Glutamatergic neuron (in vitro differentiated cells): ENCODE results near the gene CLEC2L. TPM values are rescaled to one million over a fixed set of nuclear protein-coding genes. Genes with fewer than 3 reads are reported as not detected.
"Not testable (repeated sequence)": the region's sequence is repeated elsewhere in the genome, so short reads cannot be mapped to it uniquely, and the experiment has no call there.

Experiments used
- DNase-seq: peaks from one replicate; pipeline ENCODE4 v3.0.0; 2022
- H3K27ac Mint-ChIP-seq: one replicate; pipeline ENCODE4 v1.8.0; 2020; ENCODE audit warnings: mild to moderate bottlenecking, mixed read lengths, inconsistent platforms; ENCODE audit not compliant: unreplicated experiment
- H3K27me3 Mint-ChIP-seq: one replicate; pipeline ENCODE4 v1.8.0; 2020; ENCODE audit warnings: mild to moderate bottlenecking, moderate library complexity, mixed read lengths, inconsistent platforms; ENCODE audit not compliant: unreplicated experiment
- H3K36me3 Mint-ChIP-seq: one replicate; pipeline ENCODE4 v1.8.0; 2020; ENCODE audit warnings: mild to moderate bottlenecking, mixed read lengths, inconsistent platforms; ENCODE audit not compliant: unreplicated experiment
- H3K4me1 Mint-ChIP-seq: one replicate; pipeline ENCODE4 v1.8.0; 2020; ENCODE audit warnings: mild to moderate bottlenecking, low read depth, mixed read lengths, inconsistent platforms; ENCODE audit not compliant: unreplicated experiment
- H3K4me3 Mint-ChIP-seq: one replicate; pipeline ENCODE4 v1.8.0; 2020; ENCODE audit warnings: mild to moderate bottlenecking, mixed read lengths, inconsistent platforms; ENCODE audit not compliant: unreplicated experiment
- H3K9me3 Mint-ChIP-seq: one replicate; pipeline ENCODE4 v1.8.0; 2020; ENCODE audit warnings: mild to moderate bottlenecking, moderate library complexity, mixed read lengths, inconsistent platforms; ENCODE audit not compliant: unreplicated experiment
- CTCF ChIP-seq: fragments of 200-600 bp; sonication (generic); IDR thresholded peaks from one replicate; pipeline ENCODE4 v1.5.0; 2021; ENCODE audit not compliant: partially characterized antibody, unreplicated experiment
- total RNA-seq: library from RNA; stranded (reverse); fragmentation: NEBNext Ultra II Directional; extraction: Animal tissue kit (Norgen Biotek cat#: 25700); gene quantifications from one replicate; pipeline ENCODE4 v1.2.1, GENCODE V29; 2021; ENCODE audit not compliant: unreplicated experiment

Gene CLEC2L
- total RNA-seq, 1 donor from 2014 or later = 3.1 TPM

GRCh38 chr7:139548302-139549028 is 25.0 kb downstream of the CLEC2L start:
- peaks cover 3% of the 10 kb centered on the region for H3K9me3 Mint-ChIP-seq
- no peak overlapping the region for H3K4me3 Mint-ChIP-seq
- H3K27ac Mint-ChIP-seq = no peak overlapping the region
- peaks cover 3% of the 10 kb centered on the region for H3K36me3 Mint-ChIP-seq
- no peak for DNase-seq
- no peak for TF ChIP-seq CTCF
- no peaks in the 10 kb centered on the region for H3K4me1 Mint-ChIP-seq
- H3K27me3 Mint-ChIP-seq = peaks cover 3% of the 10 kb centered on the region

GRCh38 chr7:139553991-139554700 is 30.7 kb downstream of the CLEC2L start:
- not testable (repeated sequence) for H3K4me3 Mint-ChIP-seq, DNase-seq, H3K9me3 Mint-ChIP-seq, H3K4me1 Mint-ChIP-seq, H3K27me3 Mint-ChIP-seq, H3K27ac Mint-ChIP-seq
- H3K36me3 Mint-ChIP-seq = peaks cover 11% of the 10 kb centered on the region

GRCh38 chr7:139557857-139558581 is 34.5 kb downstream of the CLEC2L start:
- Mint-ChIP-seq H3K4me1 (no peaks in the 10 kb centered on the region), H3K4me3 (no peak overlapping the region), H3K36me3 (peaks cover 16% of the 10 kb centered on the region), H3K9me3 (peaks cover 5% of the 10 kb centered on the region), H3K27ac (no peak overlapping the region), H3K27me3 (peaks cover 5% of the 10 kb centered on the region)
- no peak for TF ChIP-seq CTCF
- no peak for DNase-seq

- DNase-seq = no peak
- H3K27me3 Mint-ChIP-seq = peaks cover 2% of the 10 kb centered on the region
- H3K9me3 Mint-ChIP-seq = peaks cover 2% of the 10 kb centered on the region
These were observed 36.0 kb downstream of the CLEC2L start for GRCh38 chr7:139559364-139560105.

More at GRCh38 chr7:139559364-139560105, 36.0 kb downstream of the CLEC2L start:
- Mint-ChIP-seq H3K4me3 (no peak overlapping the region), H3K4me1 (no peaks in the 10 kb centered on the region), H3K27ac (no peak overlapping the region), H3K36me3 (peaks cover 10% of the 10 kb centered on the region)
- no peak for TF ChIP-seq CTCF
